ENCODE data around the gene KIF1A. TPM values are rescaled to one million over a fixed set of nuclear protein-coding genes. Genes with fewer than 3 reads are reported as not detected.
"Not testable (repeated sequence)": the region's sequence is repeated elsewhere in the genome, so short reads cannot be mapped to it uniquely, and the experiment has no call there.

The KIF1A gene
- total RNA-seq, 6 experiments from 2014 or later, result not detected

- Mint-ChIP-seq H3K4me3 (no peak overlapping the region), H3K9me3 (no peaks in the 10 kb centered on the region), H3K4me1 (ENCODE audit: low read depth) (no peaks in the 10 kb centered on the region), H3K27ac (no peak overlapping the region), H3K36me3 (ENCODE audit: low read depth) (no peaks in the 10 kb centered on the region), H3K27me3 (ENCODE audit: insufficient read depth) (peaks cover 19% of the 10 kb centered on the region)
- DNase-seq, result no peak
- TF ChIP-seq, protein P1, sequence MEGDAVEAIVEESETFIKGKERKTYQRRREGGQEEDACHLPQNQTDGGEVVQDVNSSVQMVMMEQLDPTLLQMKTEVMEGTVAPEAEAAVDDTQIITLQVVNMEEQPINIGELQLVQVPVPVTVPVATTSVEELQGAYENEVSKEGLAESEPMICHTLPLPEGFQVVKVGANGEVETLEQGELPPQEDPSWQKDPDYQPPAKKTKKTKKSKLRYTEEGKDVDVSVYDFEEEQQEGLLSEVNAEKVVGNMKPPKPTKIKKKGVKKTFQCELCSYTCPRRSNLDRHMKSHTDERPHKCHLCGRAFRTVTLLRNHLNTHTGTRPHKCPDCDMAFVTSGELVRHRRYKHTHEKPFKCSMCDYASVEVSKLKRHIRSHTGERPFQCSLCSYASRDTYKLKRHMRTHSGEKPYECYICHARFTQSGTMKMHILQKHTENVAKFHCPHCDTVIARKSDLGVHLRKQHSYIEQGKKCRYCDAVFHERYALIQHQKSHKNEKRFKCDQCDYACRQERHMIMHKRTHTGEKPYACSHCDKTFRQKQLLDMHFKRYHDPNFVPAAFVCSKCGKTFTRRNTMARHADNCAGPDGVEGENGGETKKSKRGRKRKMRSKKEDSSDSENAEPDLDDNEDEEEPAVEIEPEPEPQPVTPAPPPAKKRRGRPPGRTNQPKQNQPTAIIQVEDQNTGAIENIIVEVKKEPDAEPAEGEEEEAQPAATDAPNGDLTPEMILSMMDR (IDR thresholded peaks at IDR 0.05), result no peak
Measured at GRCh38 chr2:240688553-240688919, 131.5 kb downstream of the KIF1A start.

DNA sequence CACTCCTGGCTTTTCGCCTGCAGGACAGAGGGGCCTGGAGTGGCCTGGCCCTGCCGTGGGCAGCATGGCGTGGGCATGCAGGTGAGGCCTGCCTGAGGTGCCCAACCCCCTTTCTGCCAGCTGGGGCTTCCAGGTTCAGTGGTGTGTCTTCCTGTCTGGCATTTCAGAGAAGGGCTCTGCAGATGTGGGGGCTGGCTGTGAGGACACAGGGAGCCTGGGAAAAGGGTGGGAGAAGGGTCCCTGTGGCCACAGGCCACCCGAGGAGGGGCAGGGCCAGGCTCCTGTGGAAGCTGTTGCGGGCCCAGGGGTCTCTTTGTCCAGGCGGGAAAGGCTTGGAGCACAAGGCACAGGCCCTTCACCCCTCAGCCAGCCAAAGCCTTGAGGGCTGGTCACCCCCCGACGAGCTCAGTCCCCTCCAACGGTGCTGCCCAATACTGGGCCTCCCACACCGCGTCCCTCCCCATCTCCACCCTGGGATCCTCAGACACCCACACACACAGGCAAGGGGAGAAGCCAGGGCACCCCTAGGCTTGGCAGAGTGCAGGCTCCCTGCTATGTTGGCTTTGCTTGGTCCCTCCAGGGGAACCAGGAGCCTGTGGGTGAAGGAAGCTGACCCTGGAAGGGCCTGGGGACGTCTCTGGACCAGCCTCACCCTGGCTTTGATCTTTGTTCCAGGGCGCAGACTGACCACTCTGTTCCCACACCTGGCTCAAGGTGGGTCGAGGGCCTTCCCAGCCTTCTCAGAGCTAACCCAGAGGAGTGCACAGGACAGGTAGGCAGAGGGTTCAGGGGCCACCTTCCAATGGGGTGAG is 132.1 kb downstream of the KIF1A start:
- H3K4me1 Mint-ChIP-seq (ENCODE audit: low read depth), result no peaks in the 10 kb centered on the region
- no peak overlapping the region for H3K27ac Mint-ChIP-seq
- peaks cover 19% of the 10 kb centered on the region for H3K27me3 Mint-ChIP-seq (ENCODE audit: insufficient read depth)
- TF ChIP-seq, protein P1 (IDR thresholded peaks at IDR 0.05), result no peak
- no peaks in the 10 kb centered on the region for H3K9me3 Mint-ChIP-seq
- no peak overlapping the region for H3K4me3 Mint-ChIP-seq
- DNase-seq, result no peak
- H3K36me3 Mint-ChIP-seq (ENCODE audit: low read depth), result no peaks in the 10 kb centered on the region

GRCh38 chr2:240687045-240687740 is 132.8 kb downstream of the KIF1A start:
- Mint-ChIP-seq H3K27ac (no peak overlapping the region), H3K36me3 (ENCODE audit: low read depth) (no peaks in the 10 kb centered on the region), H3K4me1 (ENCODE audit: low read depth) (no peaks in the 10 kb centered on the region), H3K27me3 (ENCODE audit: insufficient read depth) (peaks cover 19% of the 10 kb centered on the region), H3K9me3 (no peaks in the 10 kb centered on the region), H3K4me3 (no peak overlapping the region)
- DNase-seq, result no peak
- TF ChIP-seq, protein P1 (IDR thresholded peaks at IDR 0.05), result no peak

- peaks cover 19% of the 10 kb centered on the region for H3K27me3 Mint-ChIP-seq (ENCODE audit: insufficient read depth)
- no peaks in the 10 kb centered on the region for H3K9me3 Mint-ChIP-seq
- no peaks in the 10 kb centered on the region for H3K4me1 Mint-ChIP-seq (ENCODE audit: low read depth)
- no peaks in the 10 kb centered on the region for H3K36me3 Mint-ChIP-seq (ENCODE audit: low read depth)
- H3K4me3 Mint-ChIP-seq, result no peak overlapping the region
- DNase-seq, result no peak
- TF ChIP-seq, protein P1 (IDR thresholded peaks at IDR 0.05), result no peak
- H3K27ac Mint-ChIP-seq, result no peak overlapping the region
Measured at GRCh38 chr2:240686460-240686859, 133.6 kb downstream of the KIF1A start.

DNA sequence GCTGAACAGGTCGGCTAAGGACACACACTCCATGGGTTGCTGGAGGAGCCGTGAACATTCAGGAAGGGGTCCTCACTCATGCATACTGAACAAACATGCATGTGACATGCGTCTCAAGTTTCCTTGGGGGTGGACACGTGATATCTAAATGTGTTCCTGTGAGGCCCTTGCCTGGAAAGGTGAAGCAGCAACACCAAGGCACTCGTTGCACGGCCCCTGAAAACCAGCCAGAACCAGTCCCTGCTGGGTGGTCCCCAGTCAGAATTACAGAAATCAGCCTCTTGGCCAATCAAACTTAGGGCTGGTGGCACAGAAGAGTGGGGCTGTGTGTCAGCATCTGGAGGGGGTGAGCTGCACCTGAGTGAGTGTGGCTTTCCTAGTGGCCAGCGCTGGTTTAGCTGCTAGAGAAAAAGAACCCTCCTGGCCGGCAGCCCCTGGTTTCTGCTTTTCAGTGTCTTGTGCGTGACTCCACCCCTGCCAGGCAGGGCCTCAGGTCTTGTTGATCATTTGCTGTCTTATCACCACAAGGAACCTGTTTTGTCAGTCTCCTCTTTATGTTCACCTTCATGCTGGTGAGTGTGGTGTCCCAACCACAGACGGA is 134.1 kb downstream of the KIF1A start:
- DNase-seq, result no peak
- TF ChIP-seq, protein P1 (IDR thresholded peaks at IDR 0.05), result no peak
- Mint-ChIP-seq H3K9me3 (no peaks in the 10 kb centered on the region), H3K4me3 (no peak overlapping the region), H3K27me3 (ENCODE audit: insufficient read depth) (peaks cover 19% of the 10 kb centered on the region), H3K4me1 (ENCODE audit: low read depth) (no peaks in the 10 kb centered on the region), H3K27ac (no peak overlapping the region), H3K36me3 (ENCODE audit: low read depth) (no peaks in the 10 kb centered on the region)

GRCh38 chr2:240683980-240684728 is 135.9 kb downstream of the KIF1A start:
- not testable (repeated sequence) for H3K9me3 Mint-ChIP-seq; H3K36me3 Mint-ChIP-seq (ENCODE audit: low read depth); H3K4me3 Mint-ChIP-seq; H3K27ac Mint-ChIP-seq; H3K4me1 Mint-ChIP-seq (ENCODE audit: low read depth); DNase-seq
- H3K27me3 Mint-ChIP-seq (ENCODE audit: insufficient read depth), result peaks cover 19% of the 10 kb centered on the region

DNA sequence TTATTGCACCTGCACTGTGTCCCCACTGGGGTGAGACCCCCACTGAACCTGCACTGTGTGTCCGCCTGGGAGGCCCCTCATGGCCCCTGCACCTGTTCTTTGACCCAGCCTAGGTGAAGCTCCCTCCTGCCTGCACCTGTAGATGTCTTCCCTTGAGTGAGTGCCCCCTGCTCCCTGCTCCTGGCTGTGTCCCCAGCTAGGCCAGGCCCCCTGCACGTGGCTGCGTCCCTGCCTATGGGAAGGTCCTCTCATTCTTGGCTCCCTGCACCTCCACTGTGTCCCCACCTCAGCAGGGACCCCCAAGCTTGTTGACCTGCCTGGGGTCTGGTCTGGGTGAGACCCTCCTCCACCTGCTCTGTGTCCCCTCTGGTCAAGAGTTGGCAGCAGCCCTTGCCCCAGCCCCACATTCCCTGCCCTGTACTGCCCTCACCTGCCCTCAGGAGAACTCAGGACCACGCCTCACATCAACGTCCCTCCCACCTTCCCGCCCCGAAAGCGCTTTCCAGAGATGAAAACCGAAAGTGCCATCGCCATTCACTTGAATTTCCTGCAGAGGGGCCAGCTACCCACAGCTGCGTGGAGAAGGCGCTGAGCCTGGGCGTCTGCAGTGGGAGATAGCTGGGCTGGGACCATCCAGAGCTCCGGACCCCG is 136.6 kb downstream of the KIF1A start:
- not testable (repeated sequence) for H3K4me1 Mint-ChIP-seq (ENCODE audit: low read depth); H3K36me3 Mint-ChIP-seq (ENCODE audit: low read depth); H3K9me3 Mint-ChIP-seq; DNase-seq; H3K27ac Mint-ChIP-seq; H3K4me3 Mint-ChIP-seq
- H3K27me3 Mint-ChIP-seq (ENCODE audit: insufficient read depth), result peaks cover 19% of the 10 kb centered on the region
